Hepatocyte (in vitro differentiated cells): ENCODE data around the gene TMOD1.
"Not testable (repeated sequence)": the region's sequence is repeated elsewhere in the genome, so short reads cannot be mapped to it uniquely, and the experiment has no call there.

Source experiments
- EZH2 ChIP-seq: fragments of 200-600 bp; sonication (generic); IDR thresholded peaks from 2 replicates; pipeline ENCODE4 v1.6.1; 2016; ENCODE audit warnings: antibody characterized with exemption, mild to moderate bottlenecking, borderline replicate concordance
- TF ChIP-seq, protein P1 (sequence below): fragments of 200-600 bp; sonication (generic); IDR thresholded peaks from 2 replicates; pipeline ENCODE4 v1.5.1; 2016; ENCODE audit warnings: antibody characterized with exemption, mild to moderate bottlenecking; ENCODE audit not compliant: poor library complexity

DNA sequence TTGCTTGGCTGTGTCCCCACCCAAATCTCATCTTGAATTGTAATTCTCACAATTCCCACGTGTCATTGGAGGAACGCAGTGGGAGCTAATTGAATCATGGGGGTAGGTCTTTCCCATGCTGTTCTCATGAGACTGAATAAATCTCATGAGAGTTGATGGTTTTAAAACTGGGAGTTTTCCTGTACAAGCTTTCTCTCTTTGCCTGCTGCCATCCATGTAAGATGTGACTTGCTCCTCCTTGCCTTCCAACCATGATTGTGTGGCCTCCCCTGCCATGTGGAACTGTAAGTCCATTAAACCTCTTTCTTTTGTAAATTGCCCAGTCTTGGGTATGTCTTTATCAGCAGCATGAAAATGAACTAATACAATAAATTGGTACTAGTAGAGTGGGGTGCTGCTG is 118.6 kb downstream of the TMOD1 start:
- TF ChIP-seq, protein P1, sequence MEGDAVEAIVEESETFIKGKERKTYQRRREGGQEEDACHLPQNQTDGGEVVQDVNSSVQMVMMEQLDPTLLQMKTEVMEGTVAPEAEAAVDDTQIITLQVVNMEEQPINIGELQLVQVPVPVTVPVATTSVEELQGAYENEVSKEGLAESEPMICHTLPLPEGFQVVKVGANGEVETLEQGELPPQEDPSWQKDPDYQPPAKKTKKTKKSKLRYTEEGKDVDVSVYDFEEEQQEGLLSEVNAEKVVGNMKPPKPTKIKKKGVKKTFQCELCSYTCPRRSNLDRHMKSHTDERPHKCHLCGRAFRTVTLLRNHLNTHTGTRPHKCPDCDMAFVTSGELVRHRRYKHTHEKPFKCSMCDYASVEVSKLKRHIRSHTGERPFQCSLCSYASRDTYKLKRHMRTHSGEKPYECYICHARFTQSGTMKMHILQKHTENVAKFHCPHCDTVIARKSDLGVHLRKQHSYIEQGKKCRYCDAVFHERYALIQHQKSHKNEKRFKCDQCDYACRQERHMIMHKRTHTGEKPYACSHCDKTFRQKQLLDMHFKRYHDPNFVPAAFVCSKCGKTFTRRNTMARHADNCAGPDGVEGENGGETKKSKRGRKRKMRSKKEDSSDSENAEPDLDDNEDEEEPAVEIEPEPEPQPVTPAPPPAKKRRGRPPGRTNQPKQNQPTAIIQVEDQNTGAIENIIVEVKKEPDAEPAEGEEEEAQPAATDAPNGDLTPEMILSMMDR, result not testable (repeated sequence)
- not testable (repeated sequence) for TF ChIP-seq EZH2
